ENCODE results near the gene HNRNPH3. TPM values are rescaled to one million over a fixed set of nuclear protein-coding genes. Genes with fewer than 3 reads are reported as not detected.
"Not testable (repeated sequence)": the region's sequence is repeated elsewhere in the genome, so short reads cannot be mapped to it uniquely, and the experiment has no call there.

Gene HNRNPH3, protein sequence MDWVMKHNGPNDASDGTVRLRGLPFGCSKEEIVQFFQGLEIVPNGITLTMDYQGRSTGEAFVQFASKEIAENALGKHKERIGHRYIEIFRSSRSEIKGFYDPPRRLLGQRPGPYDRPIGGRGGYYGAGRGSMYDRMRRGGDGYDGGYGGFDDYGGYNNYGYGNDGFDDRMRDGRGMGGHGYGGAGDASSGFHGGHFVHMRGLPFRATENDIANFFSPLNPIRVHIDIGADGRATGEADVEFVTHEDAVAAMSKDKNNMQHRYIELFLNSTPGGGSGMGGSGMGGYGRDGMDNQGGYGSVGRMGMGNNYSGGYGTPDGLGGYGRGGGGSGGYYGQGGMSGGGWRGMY
- polyA plus RNA-seq (ENCODE audit: insufficient read length), result 431 TPM
- long read RNA-seq, donor 1, transcript HNRNPH3-208 (7 exons, 2,704 nt), result minor isoform, 12 of 115 reads
- long read RNA-seq, donor 1, transcript HNRNPH3-211 (8 exons, 2,308 nt), result minor isoform, 8 of 115 reads
- long read RNA-seq, donor 1, transcript HNRNPH3-201 (10 exons, 2,339 nt), result major isoform, 14 of 115 reads
- long read RNA-seq, donor 1, partial matches to known transcripts, result 68 of 115 reads
- long read RNA-seq, donor 1, other reads (novel, unspliced or antisense), result 5 of 115 reads
- long read RNA-seq, donor 2, transcript HNRNPH3-201 (10 exons, 2,339 nt), result minor isoform, 13 of 154 reads
- long read RNA-seq, donor 2, transcript HNRNPH3-211 (8 exons, 2,308 nt), result minor isoform, 7 of 154 reads
- long read RNA-seq, donor 2, transcript HNRNPH3-208 (7 exons, 2,704 nt), result major isoform, 22 of 154 reads
- long read RNA-seq, donor 2, transcript HNRNPH3-202 (10 exons, 1,332 nt), result minor isoform, 5 of 154 reads
- long read RNA-seq, donor 2, partial matches to known transcripts, result 91 of 154 reads
- long read RNA-seq, donor 2, other reads (novel, unspliced or antisense), result 8 of 154 reads
- long read RNA-seq, donor 3, transcript HNRNPH3-201 (10 exons, 2,339 nt), result minor isoform, 10 of 87 reads
- long read RNA-seq, donor 3, transcript HNRNPH3-208 (7 exons, 2,704 nt), result major isoform, 22 of 87 reads
- long read RNA-seq, donor 3, partial matches to known transcripts, result 42 of 87 reads
- long read RNA-seq, donor 3, other reads (novel, unspliced or antisense), result 9 of 87 reads
- long read RNA-seq, donor 4, partial matches to known transcripts, result 0 of 2 reads
- long read RNA-seq, donor 4, other reads (novel, unspliced or antisense), result 0 of 2 reads
- long read RNA-seq, donor 5, transcript HNRNPH3-201 (10 exons, 2,339 nt), result minor isoform, 16 of 180 reads
- long read RNA-seq, donor 5, transcript HNRNPH3-208 (7 exons, 2,704 nt), result major isoform, 40 of 180 reads
- long read RNA-seq, donor 5, partial matches to known transcripts, result 91 of 180 reads
- long read RNA-seq, donor 5, other reads (novel, unspliced or antisense), result 25 of 180 reads
- long read RNA-seq, donor 6, transcript HNRNPH3-201 (10 exons, 2,339 nt), result major isoform, 14 of 92 reads
- long read RNA-seq, donor 6, transcript HNRNPH3-208 (7 exons, 2,704 nt), result minor isoform, 8 of 92 reads
- long read RNA-seq, donor 6, partial matches to known transcripts, result 43 of 92 reads
- long read RNA-seq, donor 6, other reads (novel, unspliced or antisense), result 19 of 92 reads
- long read RNA-seq, donor 7, transcript HNRNPH3-201 (10 exons, 2,339 nt), result major isoform, 22 of 220 reads
- long read RNA-seq, donor 7, transcript HNRNPH3-204 (4 exons, 566 nt), result minor isoform, 6 of 220 reads
- long read RNA-seq, donor 7, transcript HNRNPH3-208 (7 exons, 2,704 nt), result minor isoform, 12 of 220 reads
- long read RNA-seq, donor 7, partial matches to known transcripts, result 154 of 220 reads
- long read RNA-seq, donor 7, other reads (novel, unspliced or antisense), result 17 of 220 reads
- long read RNA-seq, donor 8, transcript HNRNPH3-208 (7 exons, 2,704 nt), result major isoform, 8 of 57 reads
- long read RNA-seq, donor 8, transcript HNRNPH3-201 (10 exons, 2,339 nt), result minor isoform, 6 of 57 reads
- long read RNA-seq, donor 8, transcript HNRNPH3-202 (10 exons, 1,332 nt), result minor isoform, 5 of 57 reads
- long read RNA-seq, donor 8, partial matches to known transcripts, result 28 of 57 reads
- long read RNA-seq, donor 8, other reads (novel, unspliced or antisense), result 6 of 57 reads

DNA sequence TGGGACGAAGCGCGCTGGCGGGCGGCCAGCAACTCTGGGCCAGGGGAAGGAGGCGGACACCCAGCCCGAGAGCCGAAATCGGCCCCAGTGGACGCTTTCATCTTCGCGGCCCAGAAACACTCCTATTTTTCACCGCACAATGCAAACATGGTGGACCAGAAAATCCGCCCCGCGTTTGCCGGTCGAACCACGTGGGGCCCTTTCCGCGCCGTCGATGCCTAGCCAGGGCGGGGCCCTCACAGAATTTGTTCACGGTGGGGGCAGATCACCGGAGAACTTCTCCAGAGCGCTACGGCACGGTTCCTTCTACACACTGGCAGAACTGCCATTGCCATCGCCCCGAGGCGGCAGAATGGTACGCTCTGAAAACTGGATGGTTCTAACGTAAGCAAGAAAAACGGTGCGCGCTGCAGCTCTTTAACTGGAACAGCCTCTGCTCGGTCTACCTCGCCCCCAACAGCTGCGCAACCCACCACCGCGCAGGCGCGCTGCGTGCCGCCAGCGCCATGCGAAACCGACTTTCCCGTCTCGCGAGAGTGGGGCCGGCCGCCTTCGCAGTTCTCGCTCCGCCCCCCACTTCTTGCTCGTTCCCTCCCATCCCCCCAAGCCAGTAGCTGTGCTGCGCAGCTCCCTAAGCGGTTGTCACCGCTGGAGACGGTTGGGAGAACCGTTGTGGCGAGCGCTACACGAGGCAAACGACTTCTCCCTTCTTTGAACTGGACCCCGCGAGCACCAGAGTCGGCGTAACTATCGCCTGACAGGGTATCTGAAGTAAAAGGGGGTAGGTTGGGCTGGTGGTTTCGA lies at the start of gene HNRNPH3:
HNRNPH3 (plus strand) TSS at position 610 of the 804 bp plus-strand sequence. CDS start 5,158 bp downstream, outside the sequence.
- DNase-seq, result peak; percentile 97

DNA sequence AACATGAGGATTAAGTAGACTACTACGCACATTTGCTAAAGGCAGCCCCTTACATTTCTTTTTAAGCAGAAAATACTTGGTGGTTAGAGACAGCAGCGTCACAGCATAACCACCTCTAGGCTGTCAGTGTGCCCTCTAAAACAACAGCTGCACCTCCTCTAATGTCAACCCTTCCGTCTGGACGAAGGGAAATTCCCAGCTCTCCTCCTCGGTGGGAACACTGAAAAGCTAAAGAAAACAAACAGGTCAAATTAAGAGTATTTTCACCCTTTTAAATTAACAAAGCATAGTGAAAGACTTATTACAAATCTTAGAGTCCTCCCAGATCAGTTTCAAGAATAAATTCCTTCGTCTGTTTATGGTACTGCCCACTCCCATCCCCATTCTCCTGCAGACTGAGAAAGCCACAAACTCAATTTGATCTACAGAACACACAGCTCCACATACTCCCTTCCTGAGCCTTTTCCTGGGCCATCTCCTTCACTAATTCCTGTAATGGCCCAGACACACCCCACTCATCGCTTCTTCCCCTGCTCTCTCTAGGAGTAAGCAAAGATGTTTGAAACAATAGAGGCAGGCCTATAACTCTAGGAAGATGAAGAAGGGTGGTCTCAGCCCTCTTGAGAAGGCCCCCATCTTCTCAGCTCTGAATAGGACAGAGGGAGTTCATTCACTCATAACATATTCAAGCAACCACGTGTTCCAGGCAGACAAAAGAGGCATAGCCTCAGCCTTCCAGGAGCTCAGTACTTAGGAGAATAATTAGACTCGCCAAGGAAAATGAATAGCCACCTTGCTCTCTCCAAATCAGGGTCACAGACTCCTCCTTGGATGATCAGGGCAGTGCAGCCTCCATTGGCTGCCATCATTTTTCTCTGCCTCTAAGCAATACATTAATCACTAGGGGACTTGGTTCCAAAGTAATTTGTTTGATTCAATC lies 47.5 kb upstream of the HNRNPH3 start:
- DNase-seq, result peak; percentile 60

DNA sequence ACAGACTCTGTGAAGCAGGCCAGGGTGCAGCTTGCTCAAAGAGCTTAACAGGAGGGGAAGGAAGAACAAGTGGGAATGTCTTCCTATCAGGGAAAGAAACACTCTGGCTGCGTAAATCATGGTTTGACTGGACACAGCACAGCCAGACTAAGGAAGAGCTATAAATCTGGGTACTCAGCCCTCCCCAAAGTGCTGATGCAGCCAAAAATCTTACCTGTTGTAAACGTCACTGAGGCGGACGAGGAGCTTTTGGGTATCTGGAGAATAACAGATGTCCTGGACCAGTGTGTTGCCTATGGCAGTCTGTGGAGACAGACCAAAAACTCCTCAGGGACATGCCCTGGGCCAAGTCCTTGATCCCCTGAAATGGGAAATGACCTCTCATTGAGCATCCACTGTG lies 43.1 kb upstream of the HNRNPH3 start:
- no peak for DNase-seq

DNA sequence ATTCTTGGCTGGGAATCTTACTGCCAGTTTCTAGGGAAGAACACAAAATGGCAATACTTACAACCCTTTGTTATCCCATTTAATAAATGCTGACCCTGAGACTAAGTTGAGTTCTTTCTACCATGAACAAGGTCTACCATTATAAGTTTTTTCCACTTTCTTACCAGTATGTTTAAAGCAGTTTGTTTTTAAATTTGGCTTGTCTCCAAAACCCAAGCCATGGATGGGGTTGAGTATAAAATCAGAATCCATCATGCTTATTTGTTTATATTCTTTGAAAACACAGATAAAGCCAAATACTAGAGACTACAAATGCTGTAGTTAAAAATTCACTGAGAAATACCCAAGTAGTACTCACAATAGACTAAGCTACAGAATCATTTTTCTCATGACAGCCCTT lies 41.1 kb upstream of the HNRNPH3 start:
- DNase-seq, result no peak

DNA sequence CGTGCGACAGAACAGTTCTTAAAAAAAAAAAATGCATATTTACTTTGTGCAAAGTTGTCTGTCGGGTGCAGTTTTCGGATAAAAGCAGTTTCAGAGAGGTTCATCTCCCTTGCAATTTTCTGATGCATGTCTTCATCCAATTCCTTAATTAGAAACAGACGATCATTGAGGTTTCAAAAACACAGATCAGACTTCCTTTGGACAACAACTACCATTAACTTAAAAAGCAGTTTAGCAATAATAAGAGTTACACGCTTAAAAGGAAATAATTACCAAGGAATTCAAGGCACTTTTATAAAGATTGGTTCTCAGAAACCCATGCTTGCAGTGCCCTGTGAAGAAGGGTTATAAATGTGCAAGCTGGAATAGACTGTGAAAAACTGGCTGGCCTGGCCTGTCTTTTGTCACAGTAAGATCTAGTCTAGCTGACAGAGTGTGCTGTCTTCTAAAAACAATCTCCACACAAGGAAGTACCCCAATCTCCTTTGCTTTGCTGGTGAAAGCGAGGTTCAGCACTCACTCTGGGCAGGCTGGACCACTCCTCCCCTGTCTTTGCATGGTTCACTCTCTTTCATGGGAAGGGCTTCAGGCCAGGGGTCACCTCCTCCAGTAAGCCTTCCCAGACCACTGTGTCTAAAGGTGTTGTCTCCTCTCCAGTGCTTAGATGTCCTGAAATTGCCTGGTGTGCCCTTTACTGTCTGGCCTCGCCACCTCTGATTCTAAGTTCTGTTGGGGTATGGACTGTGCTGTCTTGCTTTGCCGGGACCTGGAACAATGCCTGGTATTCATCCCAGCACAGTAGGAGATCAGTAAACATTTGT lies 34.8 kb upstream of the HNRNPH3 start:
- DNase-seq, result no peak

DNA sequence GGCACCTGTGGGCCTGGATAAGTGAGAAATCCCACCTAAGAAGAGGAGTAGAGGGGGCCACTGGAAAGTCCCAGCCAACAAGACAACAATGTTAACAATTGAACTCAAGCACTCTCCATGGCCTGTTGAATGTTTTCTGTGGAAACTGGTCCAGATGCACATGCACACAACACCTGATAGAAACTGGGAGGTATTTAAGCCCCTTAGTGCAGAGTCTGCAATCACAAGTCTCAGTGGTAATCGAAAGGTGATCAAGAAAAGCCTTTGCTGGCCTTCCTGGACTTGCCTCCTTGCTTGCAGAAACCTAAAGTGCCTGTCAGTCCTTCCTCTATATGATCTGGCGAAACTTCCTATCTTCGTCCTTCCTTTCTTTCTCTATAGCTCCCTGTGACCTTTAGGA lies 30.6 kb upstream of the HNRNPH3 start:
- no peak for DNase-seq

DNA sequence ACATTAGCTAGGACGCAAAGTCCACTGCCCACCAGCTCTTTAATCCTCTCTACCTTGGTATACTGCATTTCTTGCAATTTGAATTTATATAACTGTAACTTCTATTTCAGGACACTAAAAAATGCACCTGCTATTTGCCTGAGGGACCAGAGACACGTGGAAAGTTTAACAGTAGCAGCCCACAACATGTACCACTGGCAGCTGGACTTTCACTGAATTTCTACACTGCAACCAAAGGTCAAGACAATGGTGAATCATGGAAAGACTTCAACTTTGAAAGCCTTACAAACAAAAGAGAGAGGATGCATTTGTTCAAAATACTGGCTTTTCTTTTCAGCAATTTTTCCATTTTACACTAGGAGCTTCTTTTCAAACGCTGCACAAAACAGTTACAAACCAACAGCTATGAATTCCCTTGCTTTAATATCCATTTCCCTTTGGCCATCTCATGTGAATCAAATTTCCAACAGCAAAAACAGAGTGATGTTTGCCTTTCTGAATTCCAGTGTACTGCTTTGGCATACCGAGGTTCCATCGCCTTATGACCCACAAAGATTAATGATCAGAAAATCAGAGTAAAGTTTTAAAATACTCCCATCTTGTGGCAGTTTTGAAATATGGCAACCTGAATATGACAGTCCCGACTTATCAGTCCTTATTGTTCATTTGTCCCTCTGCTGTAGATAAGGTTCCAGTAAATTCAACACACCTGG lies 29.9 kb upstream of the HNRNPH3 start:
- peak; percentile 55 for DNase-seq

DNA sequence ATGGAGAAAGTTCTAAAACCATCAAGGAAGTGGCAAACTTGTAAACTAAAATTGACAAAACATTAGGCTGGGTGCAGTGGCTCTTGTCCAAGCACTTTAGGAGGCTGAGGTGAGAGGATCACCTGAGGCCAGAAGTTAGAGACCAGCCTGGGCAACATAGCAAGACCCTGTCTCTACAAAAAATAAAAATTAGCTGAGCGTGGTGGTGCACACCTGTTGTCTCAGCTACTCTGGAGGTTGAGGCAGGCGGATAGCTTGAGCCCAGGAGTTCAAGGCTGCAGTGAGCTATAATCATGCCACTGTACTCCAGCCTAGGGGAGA lies 29.4 kb upstream of the HNRNPH3 start:
- no peak for DNase-seq

DNA sequence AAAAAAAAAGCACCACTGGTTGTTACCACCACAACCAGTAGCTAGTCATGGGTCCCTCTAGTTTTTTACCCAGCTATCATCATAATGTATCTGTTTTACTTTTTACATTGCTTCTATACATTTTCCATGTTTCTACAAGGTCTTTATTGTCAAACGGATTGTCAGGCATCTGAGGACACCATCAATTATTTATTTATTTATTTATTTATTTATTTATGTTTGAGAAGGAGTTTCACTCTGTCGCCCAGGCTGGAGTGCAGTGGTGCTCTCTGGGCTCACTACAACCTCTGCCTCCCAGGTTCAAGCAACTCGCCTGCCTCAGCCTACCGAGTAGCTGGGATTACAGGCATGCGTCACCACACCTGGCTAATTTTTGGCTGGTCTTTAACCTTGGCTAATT lies 29.0 kb upstream of the HNRNPH3 start:
- no peak for DNase-seq

DNA sequence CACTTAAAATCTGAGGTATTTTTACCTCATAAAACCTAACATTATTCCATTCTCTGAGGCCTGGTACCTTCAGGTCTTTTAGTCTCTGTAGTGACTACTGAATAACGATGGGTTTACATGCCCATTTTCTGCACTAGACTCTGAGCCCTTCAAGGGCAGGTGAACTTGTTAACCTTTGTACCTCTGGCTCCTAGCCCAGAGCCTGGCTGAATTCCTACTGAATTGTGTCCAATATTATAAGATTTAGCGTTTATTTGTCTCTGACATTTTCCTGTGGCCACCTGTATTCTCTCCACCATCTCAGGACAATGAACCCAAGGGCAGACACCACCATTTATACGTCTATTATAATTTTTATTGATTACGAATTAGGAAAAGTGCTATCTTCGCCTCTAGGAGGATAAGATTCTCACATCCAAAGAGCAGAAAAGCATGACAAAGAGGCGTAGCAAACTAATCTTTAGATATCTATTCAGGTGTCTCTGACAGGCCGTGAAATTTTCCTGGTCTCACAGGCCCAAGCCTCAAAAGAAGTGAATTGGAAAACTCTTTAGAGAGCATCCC lies 27.9 kb upstream of the HNRNPH3 start:
- DNase-seq, result no peak

DNA sequence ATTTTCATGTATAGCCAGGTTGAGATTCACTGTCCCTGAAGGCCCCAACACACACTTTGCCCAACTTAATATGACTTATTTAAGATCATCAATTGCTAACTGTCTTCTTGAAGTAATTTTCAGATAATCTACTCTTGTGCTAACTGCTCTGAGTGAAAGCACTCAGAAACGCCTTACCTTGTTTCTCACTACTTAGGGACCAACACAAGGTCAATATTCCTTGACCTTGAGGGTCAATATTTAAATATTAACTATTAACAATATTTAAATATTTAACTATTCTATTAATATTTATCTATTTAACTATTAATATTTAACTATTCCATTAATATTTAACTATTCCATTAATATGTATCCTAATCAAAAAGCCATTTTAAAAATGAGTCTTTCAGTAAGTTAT lies 26.0 kb upstream of the HNRNPH3 start:
- DNase-seq, result no peak

DNA sequence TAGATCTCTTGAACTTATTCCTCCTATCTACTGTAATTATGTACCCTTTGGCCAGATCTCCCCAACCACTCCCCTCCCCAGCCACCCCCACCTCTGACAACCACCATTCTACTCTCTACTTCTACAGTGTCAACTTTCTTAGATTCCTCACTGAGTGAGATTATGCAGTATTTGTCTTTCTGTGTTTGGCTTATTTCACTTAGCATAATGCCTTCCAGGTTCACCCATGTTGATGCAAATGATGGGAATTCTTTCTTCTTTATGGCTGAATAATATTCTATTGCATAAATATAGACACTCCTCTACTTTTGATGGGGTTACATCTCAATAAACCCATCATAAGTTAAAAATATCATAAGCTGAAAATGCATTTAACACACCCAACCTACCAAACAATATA lies 21.3 kb upstream of the HNRNPH3 start:
- DNase-seq, result no peak

DNA sequence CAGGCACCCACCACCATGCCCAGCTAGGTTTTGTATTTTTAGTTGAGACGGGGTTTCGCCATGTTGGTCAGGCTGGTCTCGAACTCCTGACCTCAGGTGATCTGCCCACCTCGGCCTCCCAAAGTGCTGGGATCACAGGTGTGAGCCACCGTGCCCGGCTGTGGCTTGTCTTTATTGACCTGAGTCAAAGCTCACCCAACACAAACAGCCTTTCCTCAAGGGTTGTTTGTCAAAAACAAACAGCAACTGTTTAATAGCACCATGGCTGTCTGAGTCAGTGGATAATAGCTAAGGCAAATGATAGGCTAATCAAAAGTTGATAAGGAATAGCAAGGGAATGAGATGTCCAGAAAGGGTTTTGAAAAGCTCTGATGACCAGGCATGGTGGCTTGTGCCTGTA lies 16.9 kb upstream of the HNRNPH3 start:
- not testable (repeated sequence) for DNase-seq

DNA sequence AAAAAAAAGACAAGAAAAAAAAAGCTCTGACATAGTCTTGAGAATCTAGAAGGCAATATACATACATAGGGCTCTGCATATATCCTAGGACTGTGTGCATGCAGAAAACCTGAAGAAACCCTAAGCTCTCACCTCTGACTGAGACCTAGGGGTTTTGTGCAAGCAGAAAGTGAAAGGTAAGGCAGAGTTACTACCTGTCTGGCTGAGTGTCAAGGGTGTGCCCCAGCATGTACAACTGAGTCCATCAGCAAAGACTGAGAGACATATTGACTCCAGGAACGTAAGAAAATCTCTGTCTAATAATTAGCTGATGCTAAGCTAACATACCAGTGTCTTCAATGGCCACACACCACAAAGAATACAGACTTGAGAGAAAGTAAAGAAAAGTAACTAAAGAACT lies 16.3 kb upstream of the HNRNPH3 start:
- no peak for DNase-seq

DNA sequence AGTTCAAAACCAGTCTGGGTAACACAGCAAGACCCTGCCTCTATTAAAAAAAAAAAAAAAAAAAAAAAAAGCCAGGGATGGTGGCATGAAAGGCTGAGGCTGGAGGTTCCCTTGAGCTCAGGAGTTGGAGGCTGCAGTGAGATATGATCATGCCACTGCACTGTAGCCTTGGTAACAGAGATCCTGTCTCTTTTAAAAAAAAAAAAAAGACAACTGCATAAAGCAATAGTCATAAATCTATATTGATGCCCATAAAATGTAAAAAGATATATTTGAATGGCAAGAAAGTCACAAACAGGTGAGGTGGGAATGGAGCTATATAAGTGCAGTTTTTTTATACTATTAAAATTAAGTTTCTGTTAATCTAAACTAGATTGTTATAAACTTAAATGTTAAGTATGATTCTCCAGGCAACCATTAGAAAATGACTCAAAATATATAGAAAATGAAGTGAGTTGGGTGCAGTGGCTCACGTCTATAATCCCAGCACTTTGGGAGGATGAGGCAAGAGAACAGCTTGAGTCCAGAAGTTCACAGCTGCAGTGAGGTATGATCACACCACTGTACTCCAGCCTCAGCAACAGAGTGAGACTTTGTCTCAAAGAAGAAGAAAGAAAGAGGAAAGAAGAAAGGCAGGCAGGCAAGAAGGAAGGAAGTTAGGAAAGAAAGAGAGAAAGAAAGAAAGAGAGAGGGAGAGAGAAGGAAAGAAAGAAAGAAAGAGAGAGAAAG lies 13.4 kb upstream of the HNRNPH3 start:
- DNase-seq, result no peak

DNA sequence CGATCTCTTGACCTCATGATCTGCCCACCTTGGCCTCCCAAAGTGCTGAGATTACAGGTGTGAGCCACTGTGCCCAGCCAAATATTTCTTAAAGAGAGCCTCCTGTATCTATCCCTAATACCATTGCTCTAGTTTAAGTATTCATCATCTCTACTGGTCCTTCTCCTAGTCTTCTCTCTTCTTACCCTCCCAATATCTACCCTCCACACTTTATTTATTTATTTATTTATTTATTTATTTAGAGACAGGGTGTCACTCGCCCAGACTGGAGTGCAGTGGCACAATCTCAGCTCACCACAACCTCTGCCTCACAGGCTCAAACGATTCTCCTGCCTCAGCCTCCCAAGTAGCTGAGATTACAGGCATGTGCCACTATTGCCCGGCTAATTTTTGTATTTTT lies 7.5 kb upstream of the HNRNPH3 start:
- DNase-seq, result not testable (repeated sequence)

All from left kidney (tissue), 8 donors.